ENCODE measurements around the gene TMPRSS13.
"Not testable (repeated sequence)": the region's sequence is repeated elsewhere in the genome, so short reads cannot be mapped to it uniquely, and the experiment has no call there.

The TMPRSS13 gene

DNA sequence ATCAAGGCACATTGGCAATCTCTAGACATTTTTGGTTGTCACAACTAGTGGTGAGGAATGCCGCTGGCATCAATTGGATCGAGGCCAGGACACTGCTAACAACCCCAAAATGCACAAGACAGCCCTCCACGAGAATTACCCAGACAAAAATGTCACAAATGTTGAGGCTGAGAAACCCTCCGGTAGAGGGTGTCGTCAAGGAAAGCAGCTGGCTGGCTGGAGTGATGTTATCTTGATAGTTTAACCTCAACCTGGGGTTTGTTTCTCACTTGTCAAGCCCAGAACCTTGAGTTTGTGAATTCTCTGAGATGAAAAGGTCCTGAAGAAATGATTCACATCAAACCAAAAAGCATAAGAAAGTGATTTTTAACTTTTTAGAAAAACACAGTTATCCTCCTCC is 21.1 kb upstream of the TMPRSS13 start:
- peak; percentile 46 to 79 (median 58) for DNase-seq

DNA sequence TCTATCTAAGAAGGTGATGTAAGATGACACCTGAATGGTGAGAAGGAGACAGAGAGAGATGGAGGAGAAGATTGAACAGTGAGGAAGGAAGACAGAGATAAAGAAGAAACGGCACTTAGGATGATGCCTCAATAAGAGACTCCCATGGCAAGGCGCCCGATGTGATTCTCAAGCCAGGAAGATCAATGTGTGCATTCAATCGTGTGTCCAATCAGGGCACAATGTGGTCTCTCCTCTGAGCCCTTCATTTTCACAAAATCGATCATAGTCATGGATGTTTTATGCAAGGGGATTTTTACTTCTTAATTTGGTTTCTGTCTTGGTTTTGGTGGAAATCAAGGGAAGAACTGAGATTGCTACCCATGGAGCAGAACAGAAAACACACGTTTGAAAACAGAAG is 19.9 kb upstream of the TMPRSS13 start:
- no peak for DNase-seq

DNA sequence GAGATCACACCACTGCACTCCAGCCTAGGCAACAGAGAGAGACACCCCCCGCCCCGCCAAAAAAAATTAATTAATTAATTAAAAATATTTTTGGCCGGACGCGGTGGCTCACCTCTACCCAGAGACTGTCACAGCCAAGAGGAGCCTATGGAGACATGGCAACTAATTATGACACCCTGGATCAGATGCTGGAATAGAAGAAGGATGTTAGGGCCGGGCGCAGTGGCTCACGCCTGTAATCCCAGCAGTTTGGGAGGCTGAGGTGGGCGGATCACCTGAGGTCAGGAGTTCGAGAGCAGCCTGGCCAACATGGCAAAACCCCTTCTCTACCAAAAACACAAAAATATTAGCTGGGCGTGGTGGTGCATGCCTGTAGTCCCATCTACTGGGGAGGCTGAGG is 19.3 kb upstream of the TMPRSS13 start:
- DNase-seq: not testable (repeated sequence)

DNA sequence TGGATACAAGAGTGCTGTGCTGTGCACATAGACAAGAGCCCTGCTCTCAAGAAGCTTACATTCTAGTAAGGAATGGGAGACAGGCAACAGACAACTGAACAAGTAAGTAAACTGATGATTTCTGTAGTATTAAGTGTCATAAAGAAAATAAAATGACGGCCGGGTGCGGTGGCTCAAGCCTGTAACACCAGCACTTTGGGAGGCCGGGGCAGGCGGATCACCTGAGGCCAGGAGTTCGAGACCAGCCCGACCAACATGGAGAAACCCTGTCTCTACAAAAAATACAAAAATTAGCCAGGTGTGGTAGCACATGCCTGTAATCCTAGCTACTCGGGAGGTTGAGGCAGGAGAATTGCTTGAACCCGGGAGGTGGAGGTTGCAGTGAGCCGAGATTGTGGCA is 18.5 kb upstream of the TMPRSS13 start:
- DNase-seq: not testable (repeated sequence)

DNA sequence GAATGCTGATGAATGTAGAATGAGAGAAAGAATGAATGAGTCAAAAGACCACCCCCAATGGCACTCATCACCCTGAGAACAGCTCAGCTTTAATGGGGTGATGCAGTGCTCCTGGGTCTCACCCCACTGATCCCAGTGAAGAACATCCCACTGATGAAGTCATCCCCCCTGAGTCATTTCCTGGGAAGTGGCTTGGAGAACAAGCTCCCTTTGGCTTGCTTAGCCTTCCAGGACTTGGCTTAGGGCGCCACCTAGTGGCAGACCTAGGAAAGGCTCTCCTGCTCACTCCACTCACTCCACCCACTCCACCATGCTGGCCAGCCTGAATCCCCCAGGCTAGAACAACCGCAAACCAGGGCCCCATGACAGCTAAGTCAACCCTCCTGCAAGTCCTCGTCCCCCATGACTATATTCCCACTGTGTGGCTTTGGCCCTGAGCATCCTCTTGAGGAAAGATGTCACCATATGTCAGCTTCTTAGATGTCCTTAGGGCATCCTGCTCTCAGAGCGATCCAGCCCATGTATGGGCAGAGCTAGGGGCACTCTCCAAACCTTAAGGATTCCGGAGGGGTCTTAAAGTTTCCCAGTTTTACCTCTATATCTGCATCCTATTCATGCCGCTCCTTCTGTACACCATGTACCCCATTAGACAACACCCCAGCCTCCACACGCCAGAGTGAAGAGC is 17.8 kb upstream of the TMPRSS13 start:
- peak; percentile 40 to 83 (median 70) for DNase-seq

DNA sequence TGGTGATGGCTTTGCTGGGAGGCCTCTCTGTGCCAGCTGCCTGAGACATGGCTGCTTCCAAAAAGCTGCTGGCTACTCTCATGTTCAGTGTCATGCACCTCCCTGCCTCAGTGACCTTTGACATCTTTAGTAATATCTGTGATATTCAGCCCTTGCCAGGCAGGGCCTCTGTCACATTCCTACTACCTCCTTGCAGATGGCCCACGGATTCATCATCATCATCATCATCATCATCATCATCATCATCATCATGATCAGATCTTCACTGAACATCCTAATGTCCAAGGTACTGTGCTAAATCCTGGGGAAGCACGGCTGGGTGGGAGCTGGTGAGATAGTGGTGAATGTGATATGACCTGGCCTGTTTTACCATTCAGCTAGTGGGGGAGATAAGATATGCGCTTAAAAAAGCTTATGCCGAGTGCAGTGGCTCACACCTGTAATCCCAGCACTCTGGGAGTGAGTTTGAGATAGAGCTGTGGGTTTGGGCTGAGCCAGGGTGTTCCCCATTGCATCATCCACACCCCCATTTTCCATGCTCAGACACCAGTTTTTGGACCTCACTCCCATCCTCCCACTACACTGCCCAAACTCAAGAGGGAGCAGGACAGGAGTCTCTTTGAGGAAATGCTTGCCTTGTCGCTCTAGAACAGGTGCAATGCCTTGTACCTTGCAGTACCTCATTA is 17.1 kb upstream of the TMPRSS13 start:
- DNase-seq: no peak

DNA sequence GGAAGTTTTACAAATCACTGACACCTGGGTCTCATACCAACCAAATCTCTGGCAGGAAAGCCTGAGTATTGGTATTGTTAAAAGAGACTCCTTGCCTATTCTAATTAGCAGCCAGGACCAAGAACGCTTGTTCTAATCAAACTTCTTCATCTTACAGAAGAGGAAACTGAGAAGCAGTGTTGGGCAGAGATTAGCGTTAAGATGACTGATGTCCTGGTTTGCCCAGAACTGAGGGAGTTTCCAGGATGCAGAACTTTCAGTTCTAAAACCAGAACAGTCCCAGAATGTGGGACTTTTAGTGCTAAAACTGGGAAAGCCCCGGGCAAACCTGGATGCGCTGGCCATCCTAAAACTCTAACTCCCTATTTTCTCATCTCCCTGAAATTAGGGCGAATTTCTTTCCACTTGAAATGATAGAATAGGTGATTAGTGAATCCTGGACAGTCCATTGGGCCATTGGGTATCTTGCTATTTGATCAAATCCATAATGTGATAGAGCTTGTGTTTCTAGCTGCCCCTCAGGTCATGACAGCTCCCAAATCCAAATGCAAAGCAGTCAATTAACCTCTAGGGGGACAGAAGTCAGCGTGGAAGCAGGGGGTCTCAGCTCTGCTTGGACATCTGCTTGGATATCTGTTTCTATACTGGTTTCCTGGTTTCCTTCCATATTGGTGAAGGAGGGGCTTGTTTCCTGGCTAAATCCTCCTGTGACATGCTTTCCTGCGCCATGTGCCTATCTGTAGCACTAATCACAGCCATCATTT is 16.0 kb upstream of the TMPRSS13 start:
- DNase-seq: no peak

DNA sequence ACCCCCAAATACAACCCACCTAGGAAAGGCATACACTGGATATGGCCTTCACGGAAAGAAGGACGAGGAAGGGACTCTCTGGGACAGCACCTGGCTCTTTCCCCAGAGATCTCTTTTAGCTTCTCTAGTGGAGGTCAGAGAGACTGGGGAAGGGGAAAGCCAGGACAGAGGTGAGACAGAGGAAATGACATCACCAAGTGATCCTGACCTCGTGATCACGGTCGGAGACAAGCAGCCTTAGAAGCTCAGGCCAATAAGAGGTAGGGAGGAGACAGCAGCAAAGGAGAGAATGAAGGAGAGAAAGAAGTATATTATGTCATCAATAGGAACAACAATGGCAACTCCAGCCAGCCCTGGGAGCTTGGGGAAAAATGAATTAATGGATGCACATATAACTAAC is 15.4 kb upstream of the TMPRSS13 start:
- DNase-seq: no peak

DNA sequence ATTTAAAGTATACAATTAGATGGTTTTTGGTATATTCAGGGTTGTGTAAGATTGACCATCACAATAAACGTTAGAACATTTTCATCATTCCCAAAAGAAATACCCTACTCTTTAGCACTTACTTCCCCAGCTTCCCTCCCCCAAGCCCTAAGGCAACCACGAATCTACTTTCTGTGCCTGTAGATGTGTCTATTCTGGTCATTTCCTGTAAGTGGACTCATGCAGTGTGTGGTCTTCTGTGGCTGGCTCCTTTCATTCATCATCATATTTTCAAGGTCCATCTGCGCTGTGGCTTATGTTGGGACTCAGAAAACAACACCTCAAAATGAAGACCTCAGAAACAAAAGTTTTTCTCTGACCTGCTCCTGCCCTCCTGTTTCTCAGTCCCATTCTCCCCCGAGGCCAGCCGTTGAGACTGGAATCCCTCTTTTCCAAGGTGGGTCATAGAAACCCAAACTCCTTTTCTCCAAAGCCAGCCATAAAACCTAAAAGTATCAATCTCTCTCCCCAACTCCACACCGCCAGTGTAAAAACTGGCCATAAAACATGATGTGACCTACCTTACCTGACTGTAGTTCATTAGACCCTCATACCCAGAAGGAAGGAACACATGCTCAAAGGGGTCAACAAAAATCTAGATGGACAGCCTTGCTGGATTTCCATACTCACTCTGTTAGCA is 12.9 kb upstream of the TMPRSS13 start:
- no peak for DNase-seq

DNA sequence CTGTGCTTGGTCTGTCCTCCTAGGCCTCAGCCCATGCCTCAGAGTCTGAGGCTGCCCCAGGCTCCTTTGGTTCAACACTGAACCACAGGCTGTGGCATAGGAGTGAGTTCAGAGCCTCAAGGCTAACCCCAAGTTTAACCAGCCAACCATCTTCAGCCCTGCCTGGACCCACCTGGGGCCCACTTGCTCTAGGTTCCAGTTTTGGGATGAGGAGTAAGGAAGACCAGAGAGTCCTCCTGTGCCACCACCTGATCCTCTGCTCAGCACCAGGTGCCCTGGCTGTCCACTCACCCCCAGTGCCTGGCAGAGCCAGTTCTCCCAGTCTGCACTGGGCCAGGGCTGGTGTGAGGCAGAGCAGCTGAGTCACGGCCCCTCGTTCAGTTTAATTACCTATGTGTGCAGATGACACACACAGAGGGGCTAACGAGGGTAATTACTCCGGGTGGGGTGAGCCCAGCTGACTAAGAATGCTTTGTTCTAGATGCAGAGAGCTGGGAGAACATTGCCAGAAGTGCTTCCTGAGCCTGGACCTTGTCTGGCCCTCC is 12.0 kb upstream of the TMPRSS13 start:
- no peak for DNase-seq

DNA sequence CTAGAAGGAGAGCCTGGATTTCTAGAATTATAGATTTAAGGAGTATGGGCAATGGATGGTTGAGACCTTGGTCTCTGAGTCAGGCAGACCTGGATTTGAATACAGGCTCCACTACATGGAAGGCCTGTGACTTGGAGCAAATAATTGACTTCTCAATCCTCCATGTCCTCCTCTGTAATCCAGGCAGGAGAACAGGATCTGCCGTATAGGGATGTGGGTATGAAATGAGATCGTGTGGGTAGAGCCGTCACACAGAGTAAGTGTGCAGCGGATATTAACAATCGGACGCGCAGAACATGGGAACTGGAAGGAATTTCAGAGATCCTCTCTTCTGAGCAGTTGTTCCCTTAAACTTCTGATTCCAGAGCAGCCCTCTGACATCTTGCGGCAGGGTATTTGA is 11.5 kb upstream of the TMPRSS13 start:
- DNase-seq: no peak

DNA sequence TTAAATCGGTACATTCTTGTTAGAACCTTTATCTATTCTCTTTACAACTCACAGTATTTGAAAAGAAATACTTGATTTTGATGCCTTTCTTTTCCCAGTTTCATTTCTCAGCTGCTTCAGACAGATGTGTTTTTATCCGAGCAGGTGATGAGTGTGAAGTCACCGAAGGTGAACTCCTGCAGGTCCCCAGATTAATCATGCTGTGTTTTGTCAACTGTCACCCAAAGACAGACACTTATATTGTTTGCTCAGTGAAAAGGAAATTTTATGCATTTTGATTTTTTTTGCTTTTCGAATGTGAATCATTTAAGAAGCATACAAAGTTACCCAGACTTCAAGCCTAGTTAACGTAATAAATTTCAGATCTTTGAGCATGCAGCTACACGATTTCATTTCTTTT is 7.8 kb upstream of the TMPRSS13 start:
- no peak for DNase-seq

DNA sequence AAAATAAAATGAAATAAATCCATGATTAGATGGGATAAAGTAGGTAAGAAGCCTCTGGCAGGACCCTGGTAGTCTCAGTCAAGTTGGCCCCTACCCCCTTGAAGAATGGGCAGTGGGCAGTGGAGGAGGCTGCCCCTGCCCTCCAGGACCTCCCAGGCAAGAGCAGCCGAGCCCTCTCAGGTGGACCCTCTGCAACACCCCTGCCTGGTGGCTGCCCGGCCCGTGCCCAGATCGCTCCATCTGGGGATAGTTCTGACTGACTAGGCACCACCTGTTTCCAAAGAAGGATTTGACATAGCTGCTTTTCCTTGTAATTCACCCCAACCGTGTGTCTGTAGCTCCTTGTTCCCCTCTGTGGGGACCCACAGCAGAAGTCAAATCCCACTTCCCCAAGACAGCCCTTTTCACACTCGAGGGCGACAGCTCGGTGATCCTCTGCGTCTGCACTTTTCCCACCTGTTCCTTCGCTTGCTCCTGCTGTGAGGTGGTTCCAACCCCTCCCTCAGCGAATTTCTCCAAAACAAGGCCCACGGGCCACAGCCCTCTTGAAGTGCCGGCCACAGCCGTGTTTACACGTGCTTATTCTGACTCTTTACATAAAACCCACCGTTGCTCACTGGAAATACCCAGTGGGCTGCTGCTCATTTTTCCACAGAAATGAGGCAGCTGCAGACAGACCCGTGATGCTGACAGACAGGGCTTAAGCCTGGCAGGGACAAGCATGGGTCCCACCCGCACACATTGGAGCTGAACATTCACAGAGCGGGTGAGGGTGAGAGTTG is 5.5 kb upstream of the TMPRSS13 start:
- DNase-seq: no peak

DNA sequence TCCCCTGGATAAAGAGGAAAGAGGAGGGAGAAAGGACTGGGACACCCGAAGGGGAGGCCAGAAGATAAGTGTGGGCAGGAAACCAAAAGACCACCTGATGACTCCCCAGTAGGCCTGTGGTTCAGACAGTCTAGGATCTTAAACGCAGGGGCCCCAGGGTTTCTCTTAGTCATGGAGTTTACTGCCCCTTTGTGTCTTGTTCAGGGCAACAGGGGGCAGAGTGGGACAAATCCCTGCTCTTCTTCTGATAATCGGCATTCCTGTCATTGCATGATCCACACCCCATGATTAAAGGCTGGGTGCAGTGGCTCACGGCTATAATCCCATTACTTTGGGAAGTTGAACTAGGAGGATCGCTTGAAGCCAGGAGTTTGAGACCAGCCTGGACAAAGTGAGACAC is 4.7 kb upstream of the TMPRSS13 start:
- no peak for DNase-seq

DNA sequence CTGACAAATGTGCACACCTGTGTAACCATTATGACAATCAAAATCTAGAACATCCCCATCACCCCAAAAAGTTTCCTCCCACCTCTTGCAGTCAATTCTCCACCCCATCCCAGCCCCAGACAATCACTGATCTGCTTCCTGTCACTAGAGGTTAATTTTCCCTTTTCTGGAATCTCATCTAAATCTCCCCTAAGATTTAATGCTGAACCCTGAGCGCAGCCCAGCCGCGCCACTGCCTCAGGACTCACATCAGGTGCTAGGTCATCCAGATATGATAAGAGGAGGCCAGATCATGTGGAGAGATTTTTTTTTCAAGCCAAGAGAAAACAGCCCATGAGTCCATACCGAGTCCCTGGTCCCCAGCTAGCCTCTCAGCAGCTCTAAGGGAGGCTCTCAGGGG is 4.3 kb upstream of the TMPRSS13 start:
- DNase-seq: no peak

DNA sequence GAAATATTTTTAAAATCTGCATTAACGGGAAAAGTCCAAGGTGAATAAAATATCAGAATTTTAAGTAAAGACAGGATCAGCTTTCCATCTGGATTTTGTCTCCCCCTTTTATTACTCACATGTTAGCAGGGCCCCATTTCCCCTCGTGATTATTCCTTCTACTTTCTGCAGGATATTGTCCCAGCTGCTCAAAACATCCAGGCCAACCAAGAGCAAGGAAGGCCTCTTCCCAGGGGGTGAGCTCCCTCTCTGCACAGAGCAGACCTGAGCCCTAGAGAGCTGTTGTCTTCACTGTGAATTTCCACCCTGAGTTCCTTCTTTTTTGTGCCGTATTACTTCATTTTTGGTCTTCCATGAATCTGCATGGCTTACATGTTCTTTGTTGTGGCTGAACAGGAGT is 3.7 kb upstream of the TMPRSS13 start:
- no peak for DNase-seq

DNA sequence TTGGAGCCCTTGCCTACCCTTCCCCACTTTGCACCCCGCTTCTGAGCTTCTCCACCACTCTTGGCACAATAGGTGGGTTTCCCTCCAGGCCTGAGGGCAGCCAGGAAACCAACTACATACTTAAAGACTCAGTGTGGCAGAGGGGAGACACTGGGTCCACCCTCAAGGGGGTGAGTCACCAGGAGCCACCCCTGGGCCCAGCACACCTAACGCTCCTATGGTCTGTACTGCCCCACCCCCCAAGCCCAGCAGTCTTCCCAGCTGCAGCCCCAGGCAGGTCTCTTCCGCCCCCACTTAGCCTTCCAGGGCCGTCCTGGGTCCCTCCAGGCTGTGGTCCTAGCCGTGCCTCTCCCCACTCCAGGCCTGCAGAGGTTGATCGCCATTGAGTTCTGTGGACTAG is 3.2 kb upstream of the TMPRSS13 start:
- DNase-seq: no peak

DNA sequence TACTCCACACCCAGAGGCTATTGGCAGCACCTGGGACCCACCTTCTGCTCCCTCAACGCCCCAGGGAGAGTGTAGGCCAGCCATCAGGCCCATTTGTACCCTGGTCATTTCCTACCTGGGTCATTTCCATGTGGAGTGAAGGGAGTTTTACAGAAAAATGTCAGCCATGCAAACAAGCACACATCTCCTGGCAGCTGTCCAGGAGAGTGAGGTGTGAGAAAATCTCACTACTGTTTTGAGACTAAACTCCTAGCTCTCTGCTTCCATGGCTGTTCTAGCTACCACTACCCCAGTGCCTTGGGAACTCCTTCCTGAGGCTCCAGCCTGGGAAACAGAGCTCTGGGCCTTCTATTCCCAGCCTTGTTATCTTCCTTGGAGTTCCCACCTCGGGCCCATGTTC is 2.8 kb upstream of the TMPRSS13 start:
- peak in 2 of 6 experiments; percentile 12 to 31 for DNase-seq

DNA sequence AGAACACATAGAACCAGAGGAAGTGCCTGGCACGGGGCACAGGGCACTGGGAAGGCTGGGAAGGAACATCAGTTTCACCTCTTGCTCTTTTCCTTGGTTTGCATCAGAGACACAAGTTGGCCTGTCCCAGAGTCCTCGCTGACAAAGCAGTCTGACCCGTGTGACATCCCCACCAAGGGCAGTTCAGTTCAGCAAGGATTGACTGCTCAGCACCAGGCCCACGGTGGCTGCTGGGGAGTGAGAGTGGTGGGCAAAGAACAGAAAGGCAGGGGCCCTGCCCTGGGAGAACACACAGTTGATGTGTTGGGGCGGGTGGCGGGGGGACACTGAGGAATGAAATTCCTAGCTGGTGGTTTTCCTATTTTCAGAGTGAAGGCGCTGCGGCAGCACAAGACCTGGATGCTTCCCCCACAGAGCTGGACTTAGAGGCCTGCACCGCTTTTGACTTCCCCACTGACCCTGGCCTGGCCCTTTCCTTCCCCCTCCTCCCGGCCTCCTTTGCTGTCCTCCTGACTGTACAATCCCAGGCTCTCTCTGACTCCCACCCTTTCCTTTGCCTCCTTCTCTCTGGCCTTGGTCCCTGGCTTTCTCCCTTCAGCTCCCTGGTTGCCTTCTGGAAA is 2.2 kb upstream of the TMPRSS13 start:
- DNase-seq: no peak

DNA sequence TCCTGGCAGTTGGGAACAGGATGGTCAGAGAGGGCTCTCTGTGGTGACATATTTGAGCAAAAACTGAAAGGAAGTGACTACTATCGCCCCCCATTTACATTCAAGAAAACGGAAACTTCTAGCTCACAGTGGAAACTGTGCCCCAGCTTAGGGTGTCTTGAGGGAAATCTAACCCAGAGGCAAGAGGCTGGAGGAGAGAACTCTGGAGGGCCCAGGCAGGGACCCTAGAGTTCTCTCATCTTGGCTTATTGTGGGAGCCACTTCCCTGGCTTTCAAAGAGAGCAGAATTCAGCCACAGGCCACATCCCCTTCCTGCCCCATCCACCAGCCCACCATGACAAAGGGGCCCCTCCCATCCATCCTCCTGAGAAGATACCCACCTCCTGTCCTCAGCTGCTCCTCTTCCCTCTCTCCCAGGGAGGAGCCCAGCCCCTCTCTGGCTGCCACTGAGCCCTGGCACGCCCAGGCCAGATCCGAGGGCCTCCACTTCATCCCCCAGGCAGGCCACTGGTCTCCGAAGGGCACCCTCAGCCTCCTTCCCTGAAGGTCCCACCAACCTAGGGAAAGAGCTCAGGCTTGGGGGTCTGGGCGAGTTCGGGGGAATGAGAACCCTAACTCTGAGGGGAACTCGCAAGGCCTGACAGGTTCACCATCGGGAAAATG is 1.6 kb upstream of the TMPRSS13 start:
- peak in 2 of 6 experiments; percentile 8 to 13 for DNase-seq

DNA sequence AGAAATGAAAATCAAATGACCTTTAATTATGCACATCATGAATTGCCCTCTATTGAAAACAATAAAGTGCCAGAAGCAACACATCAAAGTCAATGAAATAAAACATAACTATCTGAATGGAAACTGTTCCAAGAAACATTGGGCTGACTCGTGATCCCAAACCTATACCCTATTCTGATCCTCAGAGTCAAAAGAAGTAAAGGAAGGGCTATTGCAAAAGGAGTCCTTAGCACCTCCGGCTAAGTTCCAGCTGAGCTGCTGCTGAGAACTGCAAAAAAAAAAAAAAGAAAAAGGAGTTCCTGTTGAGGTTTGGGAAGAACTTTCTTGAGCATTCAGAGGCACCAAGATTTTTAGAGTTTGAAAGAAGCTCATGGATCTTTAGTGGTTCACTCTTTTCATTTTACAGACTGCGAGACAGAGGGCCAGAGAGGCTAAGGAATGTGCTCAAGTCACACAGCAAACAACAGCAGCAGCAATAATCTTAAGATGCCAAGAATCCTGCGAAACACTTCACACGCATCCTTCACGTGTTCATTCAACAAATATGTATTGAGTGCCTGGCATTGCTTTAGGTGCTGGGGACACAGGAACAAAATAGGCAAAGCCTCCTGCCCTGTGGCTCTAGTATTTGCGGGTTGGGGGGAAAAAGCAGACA is 841 bp upstream of the TMPRSS13 start:
- no peak for DNase-seq
